HUDEP-2 (cell line): ENCODE measurements around the gene NSA2.
"Not testable (repeated sequence)": the region's sequence is repeated elsewhere in the genome, so short reads cannot be mapped to it uniquely, and the experiment has no call there.

Source experiments
- DNase-seq, 76 experiments: peaks; one replicate each; lab custom pipeline; 2025; ENCODE audit not compliant: unreplicated experiment in 76 of 76; lab: John Stamatoyannopoulos, UW

The NSA2 gene

DNA sequence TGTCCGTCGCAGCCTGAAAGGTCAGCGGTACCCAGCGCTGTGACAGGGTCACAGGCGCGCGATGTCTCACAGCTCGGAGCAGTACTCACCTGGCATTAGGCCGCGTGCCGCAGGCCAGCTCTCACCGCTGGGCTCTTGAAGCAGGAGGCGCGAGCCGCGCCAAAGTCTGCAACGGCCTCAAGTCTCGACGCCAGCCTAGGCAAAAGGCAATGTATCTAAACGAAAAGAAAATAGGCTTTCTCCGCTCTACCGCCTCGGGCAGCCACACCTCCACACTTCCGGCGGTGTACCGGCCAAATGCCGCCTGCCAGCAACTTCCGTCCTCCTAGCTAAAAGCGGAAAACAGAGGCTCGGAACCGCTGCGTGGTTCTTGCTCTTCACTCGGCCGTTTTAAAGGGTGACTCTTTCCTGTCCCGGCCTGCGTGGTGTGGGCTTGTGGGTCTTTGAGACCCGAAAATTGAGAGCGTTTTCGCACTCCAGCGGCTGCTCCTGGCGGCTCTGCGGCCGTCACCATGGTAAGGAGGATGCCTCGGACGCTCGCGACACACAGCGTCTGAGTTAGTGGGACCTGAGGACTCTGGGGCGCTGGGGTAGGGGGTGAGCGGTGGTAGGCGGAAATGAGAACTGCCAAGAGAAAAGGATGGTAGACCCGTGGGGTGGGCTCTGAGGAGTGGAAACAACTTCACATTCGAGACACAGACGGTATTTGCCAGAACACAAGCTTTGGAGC is at the start of gene NSA2, which contains the start of gene GFM2:
TSS of gene NSA2 (plus strand) at position 401 of the 730 bp plus-strand sequence. CDS start at position 513, 112 bp downstream.
TSS of gene GFM2 (minus strand) at position 269 of the 730 bp plus-strand sequence. CDS start 3,375 bp downstream, outside the sequence.
- DNase-seq, result peak in 75 of 76 experiments; percentile 14 to 92 (median 82)

DNA sequence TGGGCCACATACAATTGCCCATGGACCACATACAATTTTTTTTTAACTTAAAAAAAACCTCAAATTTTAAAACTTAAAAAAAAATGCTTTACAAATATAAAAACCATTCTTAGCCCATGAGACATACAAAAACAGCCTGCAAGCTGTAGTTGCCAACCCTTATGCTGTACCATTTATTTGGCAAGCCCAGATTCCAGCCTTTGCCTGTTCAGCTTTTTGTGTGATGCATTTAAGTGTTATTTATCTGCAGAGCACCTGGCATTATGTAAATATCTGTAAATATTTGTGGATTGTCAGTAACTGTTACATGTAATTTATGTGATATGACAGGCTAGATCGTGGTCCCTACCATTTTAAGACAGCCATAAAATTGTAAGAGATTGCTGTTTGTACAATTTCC is 49.5 kb upstream of the NSA2 start:
- no peak for DNase-seq

DNA sequence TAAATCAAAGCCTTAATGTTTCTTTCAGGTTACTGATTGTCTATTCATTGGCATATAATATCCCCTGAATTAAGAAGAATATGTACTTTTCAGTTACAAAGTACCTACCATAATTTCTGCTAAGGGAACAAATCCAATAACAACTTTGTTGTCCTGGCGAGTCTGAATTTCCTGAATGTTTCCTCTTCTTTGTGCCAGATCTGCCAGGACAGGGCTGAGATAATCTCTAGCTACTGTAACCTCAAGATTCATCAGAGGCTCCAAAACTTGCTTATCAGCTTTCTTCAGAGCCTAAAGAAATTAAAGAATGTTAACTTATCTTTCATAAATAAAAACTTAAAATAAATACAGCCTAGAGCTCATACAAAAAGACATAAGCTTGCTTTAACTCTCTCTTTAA is 44.8 kb upstream of the NSA2 start:
- DNase-seq, result peak in 9 of 76 experiments; percentile 2 to 49 (median 15)

DNA sequence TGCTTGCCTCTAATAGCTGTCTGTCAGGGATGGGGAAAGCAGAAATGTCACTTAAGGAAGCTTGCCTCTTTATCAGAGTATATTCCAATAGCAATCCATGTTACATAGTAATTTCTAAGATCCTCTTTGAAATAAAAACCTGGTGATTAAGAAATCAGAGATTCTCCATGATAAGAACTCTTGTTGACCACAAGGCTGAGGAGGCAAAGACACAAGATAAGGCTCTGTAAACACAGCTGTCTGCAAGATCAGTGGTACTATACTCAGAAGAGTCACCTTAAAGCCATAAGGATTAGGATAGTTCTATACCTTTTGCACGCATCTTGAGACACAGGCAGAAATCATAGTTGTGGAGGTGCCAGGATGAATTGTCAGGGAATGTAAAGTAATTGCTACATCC is 41.7 kb upstream of the NSA2 start:
- DNase-seq, result no peak

DNA sequence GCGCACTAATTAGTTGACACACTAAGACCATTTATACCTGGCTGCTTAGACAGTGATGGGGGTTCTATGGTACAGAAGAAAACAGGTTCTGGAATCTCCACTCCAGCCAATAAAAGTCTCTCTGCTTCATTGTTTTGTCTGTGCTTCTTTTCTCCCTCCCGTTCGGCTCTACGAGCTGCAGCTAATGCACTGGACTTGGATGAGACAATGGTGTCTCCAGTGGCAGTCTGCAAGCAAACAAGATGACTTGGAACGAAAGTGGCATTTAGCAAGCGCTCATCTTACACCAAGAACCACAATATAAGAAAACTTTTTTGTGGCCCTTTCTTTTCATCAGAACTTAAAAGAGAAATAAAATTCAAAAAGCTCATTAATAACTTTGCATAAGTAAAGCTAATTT is 30.3 kb upstream of the NSA2 start:
- no peak for DNase-seq

DNA sequence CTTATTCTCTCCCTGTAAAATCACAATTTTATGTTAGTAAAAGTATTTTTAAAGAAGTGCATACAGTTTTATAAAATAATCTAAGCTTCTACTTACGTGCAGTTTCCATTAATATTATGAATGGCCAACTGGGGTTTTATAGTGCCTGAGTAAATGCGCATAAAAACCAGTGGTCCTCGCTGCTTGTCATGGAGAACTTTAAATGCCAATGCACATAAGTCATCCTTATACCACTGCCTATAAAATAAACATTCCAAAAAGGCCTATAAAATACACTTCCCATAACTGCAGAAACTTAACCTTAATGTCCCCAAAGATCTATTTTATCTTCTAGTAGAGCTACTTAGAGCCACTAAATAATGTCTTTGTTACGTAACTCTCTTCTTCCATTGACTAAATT is 28.6 kb upstream of the NSA2 start:
- no peak for DNase-seq

DNA sequence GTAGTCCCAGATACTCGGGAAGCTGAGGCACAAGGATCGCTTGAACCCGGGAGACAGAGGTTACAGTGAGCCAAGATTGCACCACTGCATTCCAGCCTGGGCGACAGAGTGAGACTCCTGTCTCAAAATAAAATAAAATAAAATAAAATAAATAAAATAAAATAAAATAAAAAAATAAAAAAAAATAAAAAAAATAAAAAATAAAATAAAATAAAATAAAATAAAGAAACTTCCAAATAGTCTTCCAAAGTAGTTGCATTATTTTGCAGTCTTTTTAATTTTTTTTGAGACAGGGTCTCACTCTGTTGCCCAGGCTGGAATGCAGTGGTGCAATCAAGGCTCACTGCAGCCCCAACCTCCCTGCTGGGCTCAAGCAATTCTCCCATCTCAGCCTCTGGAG is 18.3 kb upstream of the NSA2 start:
- DNase-seq, result not testable (repeated sequence)

DNA sequence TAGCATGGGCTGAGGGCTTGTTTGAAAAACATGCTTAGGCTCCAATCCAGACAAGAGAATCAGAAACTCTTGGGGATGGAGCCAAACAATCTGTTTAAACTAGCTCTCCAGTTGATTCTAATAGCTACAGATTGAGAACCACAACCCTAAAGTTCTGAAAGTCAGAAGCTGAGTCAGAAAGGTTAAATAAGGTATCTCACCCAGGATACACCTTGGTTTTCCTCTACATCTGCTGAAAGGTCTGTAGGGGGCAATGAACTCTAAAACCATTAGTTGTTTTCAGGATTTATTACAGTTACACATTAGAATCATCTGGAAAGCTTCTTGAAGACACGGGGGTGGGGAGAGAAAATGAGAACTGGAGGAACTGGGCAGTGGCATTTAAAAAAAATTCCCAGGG is 5.8 kb upstream of the NSA2 start:
- no peak for DNase-seq

DNA sequence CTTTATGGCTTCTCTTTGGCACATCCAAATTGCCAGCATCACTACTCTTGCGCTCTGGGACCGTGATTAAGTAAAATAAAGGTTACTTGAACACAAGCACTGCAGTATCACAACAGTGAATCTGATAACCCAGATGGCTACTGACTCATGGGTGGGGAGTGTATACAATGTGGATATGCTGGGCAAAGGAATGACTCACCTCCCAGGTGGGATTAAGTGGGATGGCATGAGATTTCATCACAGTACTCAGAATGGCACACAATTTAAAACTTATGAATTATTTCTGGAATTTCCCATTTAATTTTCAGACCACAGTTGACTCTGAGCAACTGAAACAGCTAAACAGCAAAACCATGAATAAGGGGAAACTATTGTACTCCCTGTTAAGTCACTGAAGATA is 4.5 kb upstream of the NSA2 start:
- DNase-seq, result peak in 2 of 76 experiments; percentile 0 to 5

DNA sequence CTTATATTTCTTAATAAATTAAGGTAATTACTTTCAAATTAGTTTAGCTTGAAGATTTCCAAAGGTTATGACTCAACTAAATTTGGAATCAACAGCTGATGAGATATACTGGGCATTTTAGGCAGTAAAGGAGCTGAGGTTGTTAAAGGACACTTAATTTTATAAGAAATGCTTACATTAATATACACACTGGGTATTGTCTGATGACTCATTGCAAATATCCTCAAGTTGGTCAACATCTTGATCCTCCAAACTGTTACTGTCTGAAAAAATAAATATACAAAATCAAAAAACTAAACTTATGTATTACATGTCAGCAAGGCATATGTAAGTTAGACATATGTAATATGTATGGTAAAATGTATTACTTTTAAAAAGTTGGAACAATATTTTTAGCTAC is 3.5 kb upstream of the NSA2 start:
- DNase-seq, result no peak

DNA sequence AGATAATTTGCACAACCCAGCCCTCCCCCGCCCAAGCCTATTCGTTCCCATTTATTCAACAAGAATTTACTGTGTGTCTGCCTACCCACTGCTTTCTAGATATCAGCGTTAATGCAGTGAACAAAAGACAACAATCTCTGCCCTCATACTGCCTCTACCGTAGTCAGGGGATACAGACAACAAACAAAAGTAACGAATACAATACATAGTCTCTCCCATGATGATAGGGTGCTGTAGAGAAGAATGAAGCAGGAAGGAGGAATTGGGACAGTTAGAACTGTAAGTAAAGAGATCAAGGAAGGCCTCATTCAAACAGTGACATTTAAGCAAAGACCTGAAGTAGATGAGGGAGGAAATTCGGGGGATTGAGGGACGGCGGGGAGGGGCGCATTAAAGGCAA is 1.8 kb upstream of the NSA2 start:
- no peak for DNase-seq

DNA sequence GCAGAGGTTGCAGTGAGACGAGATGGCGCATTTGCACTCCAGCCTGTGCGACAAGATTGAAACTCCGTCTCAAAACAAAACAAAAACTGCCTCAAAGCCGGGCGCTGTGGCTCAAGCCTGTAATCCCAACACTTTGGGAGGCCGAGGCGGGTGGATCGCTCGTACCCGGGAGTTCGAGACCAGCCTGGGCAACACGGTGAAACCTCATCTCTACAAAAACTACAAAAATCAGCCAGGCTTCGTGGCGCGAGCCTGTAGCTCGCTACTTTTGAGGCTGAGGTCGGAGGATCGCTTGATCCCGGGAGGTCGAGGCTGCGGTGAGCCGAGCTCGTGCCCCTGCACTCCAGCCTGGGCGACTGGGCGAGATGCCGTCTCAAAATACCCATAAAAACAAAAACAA is 1.1 kb upstream of the NSA2 start:
- no peak for DNase-seq

DNA sequence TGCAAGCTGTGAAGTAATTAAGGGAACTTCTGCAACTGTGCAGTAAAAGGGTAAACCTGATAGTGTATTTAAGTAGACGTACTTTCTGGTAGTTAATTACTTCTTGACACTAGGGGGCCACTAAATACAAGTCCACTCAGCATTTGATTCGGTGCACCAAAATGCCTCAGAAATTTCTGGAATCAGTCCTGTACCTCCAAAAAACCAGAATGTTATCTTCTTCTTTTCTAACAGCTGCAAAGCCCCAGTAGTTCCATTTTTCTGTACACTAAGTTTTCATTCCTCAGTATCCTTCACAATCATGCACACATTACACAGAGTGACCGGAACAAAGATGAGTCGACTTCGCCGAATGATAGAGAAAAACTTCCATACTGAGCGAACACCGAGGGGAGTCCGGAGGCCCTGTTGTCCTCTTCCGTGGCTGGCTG is 616 bp upstream of the NSA2 start:
- DNase-seq, result peak in 25 of 76 experiments; percentile 3 to 59 (median 26)

DNA sequence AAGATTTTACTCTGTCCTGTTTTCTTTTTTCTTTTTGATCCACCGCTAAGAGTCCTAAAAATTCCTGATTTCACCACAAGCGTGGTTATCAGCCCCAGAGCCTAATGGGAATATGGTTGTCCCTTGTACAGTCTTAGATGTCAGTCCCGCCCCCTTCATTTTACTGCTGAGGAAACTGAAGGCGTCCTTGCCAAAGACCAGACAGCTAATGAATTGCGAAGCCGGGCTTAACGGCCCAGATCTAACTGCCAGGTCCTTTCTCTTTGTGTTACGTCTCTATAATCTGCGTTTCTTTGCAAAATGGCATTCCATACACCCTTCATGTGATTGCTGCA is 497 bp downstream of the NSA2 start:
- peak in 11 of 76 experiments; percentile 2 to 41 (median 28) for DNase-seq

DNA sequence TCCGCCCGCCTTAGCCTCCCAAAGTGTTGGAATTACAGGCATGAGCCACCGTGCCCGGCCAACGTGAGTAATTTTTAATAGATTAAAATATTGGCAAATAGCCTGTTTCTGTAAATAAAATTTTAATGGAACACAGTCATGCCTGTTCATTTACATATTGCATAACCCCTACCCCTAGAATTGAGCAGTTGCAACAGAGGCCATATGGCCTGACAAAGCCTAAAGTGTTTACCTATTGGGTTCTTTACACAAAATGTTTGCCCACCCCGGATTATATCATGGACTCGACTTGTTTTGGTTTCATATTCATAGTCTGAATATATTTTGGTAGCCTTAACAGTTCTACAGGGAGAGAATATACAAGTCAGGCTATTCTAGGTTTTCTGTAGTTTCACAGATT is 5.3 kb downstream of the NSA2 start:
- DNase-seq, result no peak

DNA sequence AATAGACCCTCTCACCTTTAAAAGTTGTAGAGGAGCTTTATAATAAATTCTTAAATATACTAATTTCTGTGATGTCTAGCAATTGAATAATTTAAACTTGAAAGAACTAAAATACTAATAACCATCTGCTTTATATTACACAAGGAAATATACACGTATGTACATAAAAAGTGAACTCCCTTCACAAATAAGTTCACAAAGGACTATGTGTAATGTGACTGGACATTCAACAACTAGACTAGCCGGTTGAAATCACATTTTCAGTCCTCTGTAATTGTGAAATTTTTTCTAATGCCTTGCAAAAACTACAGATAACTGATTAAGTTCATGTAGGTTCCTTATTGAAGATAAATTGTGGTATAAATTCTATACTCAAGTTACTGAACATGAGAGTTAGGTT is 11.6 kb downstream of the NSA2 start:
- no peak for DNase-seq

DNA sequence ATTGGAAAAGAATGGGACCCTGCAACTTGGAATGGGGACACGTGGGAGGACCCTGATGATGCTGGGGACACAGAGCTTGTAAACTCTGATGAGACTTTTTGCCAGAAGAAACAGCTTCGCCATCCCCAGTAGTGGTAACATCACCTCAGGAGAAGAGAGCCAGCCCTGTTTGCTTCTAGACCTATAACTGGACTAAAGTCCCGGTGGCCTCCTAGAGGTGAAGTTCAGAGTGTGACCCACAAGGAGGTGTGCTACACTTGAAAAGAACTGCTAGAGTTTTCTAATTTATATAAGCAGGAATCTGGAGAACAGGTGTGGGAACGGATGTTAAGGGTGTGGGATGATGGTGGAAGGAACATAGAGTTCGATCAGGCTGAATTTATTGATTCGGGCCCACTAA is 19.8 kb downstream of the NSA2 start:
- no peak for DNase-seq

DNA sequence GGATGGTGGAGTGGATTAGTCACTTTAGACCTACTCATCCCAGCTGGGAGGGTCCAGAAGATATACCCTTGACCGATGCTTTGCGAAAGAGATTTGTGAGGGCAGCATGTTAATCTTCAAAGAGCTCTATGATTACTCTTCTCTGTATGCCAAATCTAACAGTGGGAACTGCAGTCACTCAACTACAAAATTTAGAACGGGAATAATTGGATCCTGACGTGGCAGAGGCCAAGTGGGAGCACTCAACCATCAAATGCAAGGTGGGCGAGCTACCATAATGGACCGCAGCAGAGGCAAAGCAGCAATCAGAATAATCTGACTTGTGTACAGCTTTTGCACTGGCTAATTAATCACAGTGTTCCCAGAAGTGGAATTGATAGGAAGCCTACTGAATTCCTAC is 20.4 kb downstream of the NSA2 start:
- no peak for DNase-seq

DNA sequence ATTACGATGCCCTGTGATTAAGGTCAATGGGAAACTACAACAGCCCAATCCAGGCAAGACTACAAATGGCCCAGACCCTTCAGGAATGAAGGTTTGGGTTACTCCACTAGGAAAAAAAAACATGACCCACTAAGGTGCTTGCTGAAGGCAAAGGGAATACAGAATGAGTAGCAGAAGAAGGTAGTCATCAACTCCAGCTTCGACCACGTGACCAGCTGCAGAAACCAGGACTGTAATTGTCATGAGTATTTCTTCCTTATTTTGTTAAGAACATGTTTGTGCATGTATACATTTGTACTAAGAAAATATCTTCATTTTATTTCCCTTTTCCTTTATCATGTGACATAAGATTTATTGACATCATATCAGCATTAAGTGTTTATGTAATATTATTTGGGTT is 24.6 kb downstream of the NSA2 start:
- DNase-seq, result not testable (repeated sequence)

DNA sequence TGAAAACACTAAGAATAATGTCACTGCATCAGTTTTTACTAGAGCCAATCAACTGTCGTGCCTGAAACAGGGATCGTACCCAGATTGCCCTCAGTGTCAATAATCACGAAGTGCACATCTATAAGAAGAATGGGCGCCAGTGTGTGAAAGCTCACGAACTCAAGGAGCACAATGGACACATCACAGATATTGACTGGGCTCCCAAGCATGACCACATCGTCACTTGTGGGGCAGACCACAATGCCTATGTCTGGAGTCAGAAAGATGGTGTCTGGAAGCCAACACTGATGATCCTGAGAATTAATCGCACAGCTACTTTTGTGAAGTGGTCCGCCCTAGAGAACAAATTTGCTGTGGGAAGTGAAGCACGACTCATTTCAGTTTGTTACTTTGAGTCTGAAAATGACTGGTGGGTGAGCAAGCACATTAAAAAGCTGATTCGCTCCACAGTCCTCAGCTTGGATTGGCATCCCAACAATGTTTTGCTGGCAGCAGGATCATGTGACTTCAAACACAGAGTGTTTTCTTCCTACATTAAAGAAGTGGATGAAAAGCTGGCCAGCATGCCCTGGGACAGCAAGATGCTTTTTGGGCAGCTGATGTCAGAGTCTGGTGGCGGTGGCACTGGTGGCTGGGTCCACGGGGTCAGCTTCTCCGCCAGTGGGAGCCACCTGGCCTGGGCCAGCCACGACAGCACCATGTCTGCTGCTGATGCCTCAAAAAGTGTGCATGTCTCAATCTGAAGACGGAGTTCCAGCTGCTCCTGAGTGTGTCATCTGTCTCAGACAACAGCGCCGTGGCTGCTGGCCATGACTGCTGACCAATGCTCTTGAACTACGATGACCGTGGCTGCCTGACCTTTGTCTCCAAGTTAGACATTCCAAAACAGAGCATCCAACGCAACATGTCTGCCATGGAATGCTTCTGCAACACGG is 32.2 kb downstream of the NSA2 start:
- no peak for DNase-seq

DNA sequence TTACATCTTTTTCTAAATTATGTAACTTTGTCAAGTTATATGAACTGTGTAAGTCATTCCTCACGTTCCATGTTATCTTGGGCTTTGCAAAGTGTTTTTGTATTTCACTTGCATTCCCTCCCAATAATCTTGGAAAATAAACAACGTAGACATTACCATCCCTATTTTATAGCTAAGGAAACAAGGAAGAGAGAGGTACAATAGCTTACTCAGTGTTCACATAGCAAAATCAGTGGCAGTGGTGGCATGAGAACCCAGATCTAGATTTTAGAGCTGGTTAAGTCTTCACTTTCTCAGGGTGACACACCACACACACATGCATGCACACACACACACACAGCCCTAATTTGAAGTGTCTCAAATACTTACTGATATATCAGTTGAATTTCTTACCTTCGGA is 34.1 kb downstream of the NSA2 start:
- DNase-seq, result no peak

DNA sequence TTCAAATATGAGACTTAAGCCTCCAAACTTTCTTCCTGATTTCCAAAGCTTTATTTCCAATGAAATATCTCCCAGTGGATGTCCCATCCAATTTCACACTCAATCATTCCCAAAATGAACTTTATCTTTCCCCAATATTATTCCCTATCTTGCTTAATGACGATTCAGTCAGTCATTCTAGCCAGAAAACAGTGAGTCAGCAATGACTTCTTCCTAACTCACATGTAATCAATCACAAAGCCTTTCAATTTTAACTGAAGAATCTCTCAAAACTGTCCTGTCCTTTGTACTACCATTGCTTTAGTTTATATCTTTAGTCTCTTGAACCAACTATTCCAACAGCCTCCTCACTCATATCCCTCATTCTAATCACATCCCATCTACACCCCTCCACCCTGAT is 34.9 kb downstream of the NSA2 start:
- no peak for DNase-seq
